ENCODE data around the gene SCGB1D1.

Gene SCGB1D1

DNA sequence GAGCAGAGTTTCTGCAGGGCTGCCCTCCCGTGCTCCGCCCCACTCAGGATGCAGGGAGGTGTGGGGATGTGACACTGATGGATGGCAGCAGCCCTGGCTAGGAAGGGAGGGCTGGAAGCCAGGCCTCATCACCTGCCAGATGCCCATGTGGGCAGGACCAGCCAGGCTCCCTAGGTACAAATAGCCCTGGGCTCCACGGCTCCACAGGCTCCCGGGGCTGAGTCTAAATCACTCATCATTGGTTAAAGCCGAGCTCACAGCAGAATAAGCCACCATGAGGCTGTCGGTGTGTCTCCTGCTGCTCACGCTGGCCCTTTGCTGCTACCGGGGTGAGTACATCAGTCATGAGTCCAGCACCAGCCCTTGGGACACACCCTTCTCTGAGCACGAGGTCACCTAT lies at the start of gene SCGB1D1:
TSS of gene SCGB1D1 (plus strand) at position 206 of the 400 bp plus-strand sequence. CDS start at position 275, 69 bp downstream.
- DNase-seq = no peak

DNA sequence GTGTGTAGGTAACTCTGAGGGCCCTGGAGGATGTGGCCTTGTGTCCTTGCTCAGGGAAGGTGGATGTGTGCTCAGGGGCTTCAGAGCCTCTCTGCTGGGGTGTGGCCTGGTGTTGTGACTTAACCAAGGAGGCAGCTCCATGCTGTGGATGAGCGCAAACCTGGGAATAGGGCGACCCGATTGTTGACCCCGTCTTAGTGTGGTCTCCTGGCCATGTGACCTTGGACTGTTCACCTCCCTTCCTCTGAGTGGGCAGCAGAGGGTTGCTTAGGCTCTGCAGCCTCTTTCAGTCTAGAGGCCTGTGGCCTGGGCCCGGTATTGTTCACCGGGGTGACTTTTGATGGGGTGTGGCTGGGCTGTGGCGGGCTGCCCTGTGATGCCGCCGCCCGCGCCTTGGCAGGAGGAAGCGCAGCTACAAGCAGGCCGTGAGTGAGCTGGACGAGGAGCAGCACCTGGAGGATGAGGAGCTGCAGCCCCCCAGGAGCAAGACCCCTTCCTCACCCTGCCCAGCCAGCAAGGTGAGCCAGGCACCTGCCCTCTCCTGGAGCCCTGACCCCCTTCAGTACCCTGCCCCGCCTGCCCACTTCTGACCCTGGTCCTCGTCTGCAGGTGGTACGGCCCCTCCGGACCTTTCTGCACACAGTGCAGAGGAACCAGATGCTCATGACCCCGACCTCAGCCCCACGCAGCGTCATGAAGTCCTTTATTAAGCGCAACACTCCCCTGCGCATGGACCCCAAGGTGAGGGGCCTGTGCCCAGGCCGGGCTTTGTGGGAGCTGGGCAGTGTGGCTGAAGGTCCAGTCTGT lies 49.5 kb upstream of the SCGB1D1 start:
- DNase-seq = no peak

GRCh38 chr11:62141111-62142042 lies 48.6 kb upstream of the SCGB1D1 start:
- DNase-seq = no peak

GRCh38 chr11:62142043-62142375 lies 48.0 kb upstream of the SCGB1D1 start:
- no peak for DNase-seq

DNA sequence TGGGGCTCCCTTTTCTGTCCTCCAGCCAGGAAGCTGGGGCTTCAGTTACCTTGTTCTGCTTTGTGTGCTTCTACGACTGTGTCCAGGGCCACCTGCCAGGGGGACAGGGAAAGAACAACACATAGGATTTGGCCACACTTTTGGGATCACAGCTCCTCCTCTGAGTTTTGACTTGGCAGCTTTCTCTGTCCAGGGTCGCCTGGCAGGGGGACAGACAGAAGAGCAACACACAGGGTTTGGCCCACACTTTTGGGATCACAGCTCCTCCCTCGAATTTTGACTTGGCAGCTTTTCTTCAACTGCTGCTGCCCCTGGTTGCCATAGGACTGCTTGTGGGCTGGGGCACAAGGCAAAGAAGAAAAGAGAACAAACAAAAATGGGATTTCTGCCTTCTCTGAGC lies 47.1 kb upstream of the SCGB1D1 start:
- DNase-seq = no peak

DNA sequence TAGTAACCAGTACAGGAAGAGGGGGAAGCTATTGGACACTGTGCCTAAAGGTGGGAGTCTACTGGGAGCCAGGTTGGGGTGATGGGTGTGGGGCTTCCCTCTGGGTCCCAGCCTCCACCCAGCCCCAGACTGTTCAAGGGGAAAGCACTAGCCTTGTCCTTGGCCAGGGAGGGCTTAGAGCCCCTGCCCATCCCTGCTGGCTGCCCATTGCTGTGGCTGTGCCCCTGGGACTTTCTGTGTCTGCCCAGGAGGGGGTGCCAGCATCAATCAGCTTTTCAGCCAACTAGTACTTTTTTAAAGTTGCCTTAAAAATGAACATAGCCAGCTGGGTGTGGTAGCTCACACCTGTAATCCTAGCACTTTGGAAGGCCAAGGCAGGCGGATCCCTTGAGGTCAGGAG lies 46.3 kb upstream of the SCGB1D1 start:
- DNase-seq = no peak

DNA sequence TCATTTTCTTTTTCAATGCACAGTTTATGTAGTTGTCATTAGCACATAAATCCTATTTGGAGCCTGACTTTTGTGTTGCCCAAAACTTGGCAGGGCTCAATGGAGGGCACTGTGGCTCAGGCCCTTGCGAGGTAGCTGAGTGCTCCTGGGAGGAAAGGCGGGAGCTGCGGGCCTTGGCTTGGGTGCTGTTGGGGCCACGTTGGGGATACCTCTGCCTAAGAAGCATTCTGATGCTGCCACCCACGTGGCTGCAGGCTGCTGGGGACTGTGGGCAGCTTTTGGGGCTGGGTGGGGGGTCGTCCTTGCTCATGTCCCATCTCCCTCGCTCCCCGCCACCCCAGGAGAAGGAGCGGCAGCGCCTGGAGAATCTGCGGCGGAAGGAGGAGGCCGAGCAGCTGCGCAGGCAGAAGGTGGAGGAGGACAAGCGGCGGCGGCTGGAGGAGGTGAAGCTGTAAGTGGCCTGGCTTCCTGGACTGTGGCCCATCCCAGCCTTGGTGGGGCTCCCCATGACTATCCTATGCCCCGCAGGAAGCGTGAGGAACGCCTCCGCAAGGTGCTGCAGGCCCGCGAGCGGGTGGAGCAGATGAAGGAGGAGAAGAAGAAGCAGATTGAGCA lies 45.3 kb upstream of the SCGB1D1 start:
- DNase-seq = no peak

DNA sequence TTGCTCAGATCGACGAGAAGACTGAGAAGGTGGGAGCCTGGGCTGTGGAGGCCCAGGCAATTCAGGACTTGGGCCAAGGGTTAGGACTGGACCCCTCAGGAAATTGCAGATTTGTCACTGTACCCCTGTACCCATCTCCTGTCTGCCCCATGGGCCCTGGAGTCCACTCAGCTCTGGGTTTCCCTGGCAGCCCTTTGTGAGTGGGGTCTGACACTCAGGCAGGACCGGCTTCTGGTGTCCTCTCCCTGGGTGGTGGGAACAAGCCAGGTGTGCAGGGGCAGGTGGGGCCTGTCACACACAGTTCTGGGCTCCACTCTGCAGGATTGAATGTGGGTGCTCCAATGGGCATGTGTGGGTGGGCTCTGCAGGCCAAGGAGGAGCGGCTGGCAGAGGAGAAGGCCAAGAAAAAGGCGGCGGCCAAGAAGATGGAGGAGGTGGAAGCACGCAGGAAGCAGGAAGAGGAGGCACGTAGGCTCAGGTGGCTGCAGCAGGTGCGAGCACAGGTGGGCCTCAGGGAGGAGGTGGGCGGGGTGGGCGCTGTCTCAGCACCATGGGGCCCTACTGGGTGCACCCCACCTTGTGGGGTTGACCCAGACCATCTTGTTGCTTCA lies 44.6 kb upstream of the SCGB1D1 start:
- DNase-seq = no peak

GRCh38 chr11:62146476-62147200 lies 43.4 kb upstream of the SCGB1D1 start:
- DNase-seq = no peak

- no peak for DNase-seq
Measured at GRCh38 chr11:62147545-62147944, 42.5 kb upstream of the SCGB1D1 start.

- no peak for DNase-seq
Measured at GRCh38 chr11:62148271-62148980, 41.6 kb upstream of the SCGB1D1 start.

- DNase-seq = no peak
Measured at GRCh38 chr11:62149986-62150886, 39.8 kb upstream of the SCGB1D1 start.

GRCh38 chr11:62150887-62151736 lies 38.9 kb upstream of the SCGB1D1 start:
- DNase-seq = no peak

GRCh38 chr11:62151737-62152102 lies 38.3 kb upstream of the SCGB1D1 start:
- DNase-seq = no peak

- DNase-seq = no peak
Measured at GRCh38 chr11:62152245-62153086, 37.5 kb upstream of the SCGB1D1 start.

GRCh38 chr11:62153087-62153395 lies 37.0 kb upstream of the SCGB1D1 start:
- no peak for DNase-seq

- no peak for DNase-seq
Measured at GRCh38 chr11:62153617-62154016, 36.4 kb upstream of the SCGB1D1 start.

DNA sequence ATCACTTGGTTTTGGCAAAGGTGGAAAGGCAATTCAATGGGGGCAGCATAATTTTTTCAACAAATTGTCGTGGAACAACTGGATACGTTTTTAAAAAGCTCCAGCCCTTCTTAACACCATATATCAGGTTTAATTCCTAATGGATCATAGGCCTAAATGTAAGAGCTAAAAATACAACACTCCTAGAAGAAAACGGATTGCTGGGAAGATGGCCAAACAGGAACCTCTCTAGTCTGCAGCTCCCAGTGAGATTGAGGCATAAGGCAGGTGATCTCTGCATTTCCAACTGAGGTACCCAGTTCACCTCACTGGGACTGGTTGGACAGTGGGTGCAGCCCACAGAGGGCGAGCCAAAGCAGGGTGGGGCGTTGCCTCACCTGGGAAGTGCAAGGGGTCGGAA lies 32.4 kb upstream of the SCGB1D1 start:
- no peak for DNase-seq

GRCh38 chr11:62166371-62166770 lies 23.6 kb upstream of the SCGB1D1 start:
- DNase-seq = no peak
